ENCODE results near the gene ZBTB39.

The ZBTB39 gene

GRCh38 chr12:56954958-56955355, 51.4 kb downstream of the ZBTB39 start:
- no peak for TF ChIP-seq ZBTB7A (IDR thresholded peaks at IDR 0.05; ENCODE audit: low read depth)
- no peak for TF ChIP-seq EP300 (IDR thresholded peaks at IDR 0.05; ENCODE audit: borderline replicate concordance)
- TF ChIP-seq TEAD4 (IDR thresholded peaks at IDR 0.05): no peak
- TF ChIP-seq TAF1 (IDR thresholded peaks at IDR 0.05; ENCODE audit: low read depth): no peak
- TF ChIP-seq FOXM1 (IDR thresholded peaks at IDR 0.05; ENCODE audit: borderline replicate concordance, low read depth): no peak
- no peak for TF ChIP-seq RAD21 (IDR thresholded peaks at IDR 0.05; ENCODE audit: low read depth)
- TF ChIP-seq CEBPB (IDR thresholded peaks at IDR 0.05): no peak
- TF ChIP-seq EGR1 (IDR thresholded peaks at IDR 0.05): no peak
- no peak for TF ChIP-seq YY1 (IDR thresholded peaks at IDR 0.05; ENCODE audit: low read depth)
- TF ChIP-seq MAX (IDR thresholded peaks at IDR 0.05): no peak
- TF ChIP-seq NFIC (IDR thresholded peaks at IDR 0.05): no peak
- TF ChIP-seq CREB1 (IDR thresholded peaks at IDR 0.05; ENCODE audit: low read depth): no peak
- no peak for TF ChIP-seq REST (IDR thresholded peaks at IDR 0.05; ENCODE audit: low read depth)
- no peak for TF ChIP-seq USF1 (IDR thresholded peaks at IDR 0.05)
- no peak for TF ChIP-seq TCF12 (IDR thresholded peaks at IDR 0.05; ENCODE audit: low read depth)

DNA sequence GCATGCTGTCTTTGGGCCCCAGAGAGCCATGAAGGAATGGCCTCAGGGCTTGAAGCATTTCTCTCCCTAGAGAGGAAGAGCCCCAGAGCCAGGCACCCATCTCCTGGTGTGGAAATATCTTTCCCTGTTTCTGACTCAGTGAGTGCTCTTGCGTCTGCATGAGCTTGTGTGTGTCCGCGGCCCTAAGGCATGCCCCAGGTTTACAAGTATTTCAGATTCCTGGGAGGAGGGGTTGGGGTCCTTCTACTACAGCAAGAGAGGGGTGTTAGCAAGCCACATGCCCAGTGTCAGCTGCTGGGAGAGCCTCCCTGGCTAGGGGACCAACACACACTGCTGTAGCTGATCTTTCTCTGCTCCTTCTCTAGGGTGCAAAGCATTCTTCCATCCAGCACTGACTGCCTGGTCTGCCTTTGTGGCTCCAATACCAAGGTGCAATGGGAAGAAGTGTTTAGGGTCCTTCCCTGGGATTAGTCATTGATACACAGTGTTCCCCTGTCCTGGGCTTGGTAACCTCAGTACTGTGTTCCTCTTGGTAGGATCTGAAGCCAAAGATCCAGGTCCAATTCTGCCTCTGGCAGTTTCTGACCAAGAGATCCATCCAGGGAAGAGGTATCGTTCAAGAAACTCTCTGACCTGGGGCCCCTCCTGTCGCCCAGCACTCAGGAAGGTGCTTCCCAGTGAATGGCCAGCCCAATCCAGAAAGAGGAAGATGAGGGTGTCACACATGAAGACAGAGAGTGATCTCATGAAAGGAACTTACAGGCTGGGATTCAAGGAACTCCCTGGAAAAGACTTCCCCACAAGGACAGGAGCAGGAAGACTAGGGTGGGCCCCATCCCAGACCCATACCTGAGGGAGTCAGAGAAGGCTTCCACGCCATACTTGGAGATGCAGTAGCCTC, 52.0 kb downstream of the ZBTB39 start:
- TF ChIP-seq TEAD4 (IDR thresholded peaks at IDR 0.05) (no peak), TCF12 (IDR thresholded peaks at IDR 0.05; ENCODE audit: low read depth) (no peak)

DNA sequence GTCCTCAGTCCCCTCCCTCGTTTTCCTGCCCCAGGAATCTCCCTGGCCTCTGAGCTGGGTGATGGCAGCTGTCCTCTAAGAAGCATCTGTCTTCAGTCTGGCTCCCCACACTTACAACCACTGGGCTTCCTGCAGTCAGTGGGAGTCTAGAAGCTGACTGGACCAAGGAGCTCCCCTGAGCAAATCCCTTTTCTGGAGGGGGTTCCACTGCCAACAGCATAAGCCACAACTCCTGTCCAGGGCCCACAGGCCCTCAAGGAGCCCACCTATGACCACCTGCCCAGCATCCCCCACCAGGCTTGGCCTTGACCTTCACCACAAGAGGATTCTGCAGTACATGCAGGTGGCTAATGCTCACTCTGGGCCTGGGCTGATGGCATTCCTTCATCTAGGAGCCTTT, 53.0 kb downstream of the ZBTB39 start:
- no peak for TF ChIP-seq EP300 (IDR thresholded peaks at IDR 0.05; ENCODE audit: borderline replicate concordance)
- TF ChIP-seq REST (IDR thresholded peaks at IDR 0.05; ENCODE audit: low read depth): no peak
- no peak for TF ChIP-seq TCF12 (IDR thresholded peaks at IDR 0.05; ENCODE audit: low read depth)

GRCh38 chr12:56951582-56952339, 54.6 kb downstream of the ZBTB39 start:
- TF ChIP-seq YY1 (IDR thresholded peaks at IDR 0.05; ENCODE audit: low read depth) (no peak), EP300 (IDR thresholded peaks at IDR 0.05; ENCODE audit: borderline replicate concordance) (no peak)

- no peak for TF ChIP-seq TAF1 (IDR thresholded peaks at IDR 0.05; ENCODE audit: low read depth)
- no peak for TF ChIP-seq TEAD4 (IDR thresholded peaks at IDR 0.05)
- no peak for TF ChIP-seq YY1 (IDR thresholded peaks at IDR 0.05; ENCODE audit: low read depth)
- no peak for TF ChIP-seq ZBTB7A (IDR thresholded peaks at IDR 0.05; ENCODE audit: low read depth)
- TF ChIP-seq RAD21 (IDR thresholded peaks at IDR 0.05; ENCODE audit: low read depth): no peak
- no peak for TF ChIP-seq USF1 (IDR thresholded peaks at IDR 0.05)
- no peak for TF ChIP-seq CREB1 (IDR thresholded peaks at IDR 0.05; ENCODE audit: low read depth)
- TF ChIP-seq TCF12 (IDR thresholded peaks at IDR 0.05; ENCODE audit: low read depth): no peak
- no peak for TF ChIP-seq REST (IDR thresholded peaks at IDR 0.05; ENCODE audit: low read depth)
These were observed 57.5 kb downstream of the ZBTB39 start for GRCh38 chr12:56948881-56949280.
